Suprapubic skin (tissue), 4 donors: ENCODE results near the gene PROX1. TPM values are rescaled to one million over a fixed set of nuclear protein-coding genes. Genes with fewer than 3 reads are reported as not detected.

ENCODE experiments used
- DNase-seq, 2 donors: peaks; one replicate each; pipeline ENCODE4 v3.0.0-alpha.2; 2019; ENCODE audit warnings: low spot score in 2 of 2
- H3K27ac ChIP-seq: fragments of 200-600 bp; sonication (generic); one replicate; pipeline ENCODE4 v1.5.1; 2019
- H3K27me3 ChIP-seq: fragments of 200-600 bp; sonication (generic); one replicate; pipeline ENCODE4 v1.5.1; 2019
- H3K36me3 ChIP-seq: fragments of 200-600 bp; sonication (generic); one replicate; pipeline ENCODE4 v1.5.1; 2019
- H3K4me1 ChIP-seq: fragments of 200-600 bp; sonication (generic); one replicate; pipeline ENCODE4 v1.5.1; 2019
- H3K4me3 ChIP-seq: fragments of 200-600 bp; sonication (generic); one replicate; pipeline ENCODE4 v1.5.1; 2019; ENCODE audit warnings: mild to moderate bottlenecking
- H3K9me3 ChIP-seq: fragments of 200-600 bp; sonication (generic); one replicate; pipeline ENCODE4 v1.5.1; 2019
- CTCF ChIP-seq, 2 donors: fragments of 200-600 bp in 1 of 2; fragments of 450-650 bp in 1 of 2; sonication (generic) in 1 of 2; IDR thresholded peaks; one replicate each; pipeline ENCODE4 v1.5.1; 2016 to 2019; ENCODE audit warnings: antibody characterized with exemption in 2 of 2, mild to moderate bottlenecking in 1 of 2, moderate library complexity in 1 of 2
- EP300 ChIP-seq: sonication (generic); formaldehyde crosslinking; IDR thresholded peaks from one replicate; pipeline ENCODE4 v1.6.1; 2017; ENCODE audit warnings: antibody characterized with exemption
- POLR2A ChIP-seq, 2 donors: fragments of 450-650 bp; IDR thresholded peaks; one replicate each; pipeline ENCODE4 v1.6.1; 2017; ENCODE audit warnings: antibody characterized with exemption in 2 of 2, mild to moderate bottlenecking in 2 of 2, moderate library complexity in 2 of 2
- POLR2AphosphoS5 ChIP-seq, 3 donors: sonication (generic); formaldehyde crosslinking; IDR thresholded peaks; one replicate each; pipeline ENCODE4 v1.6.1; 2017; ENCODE audit warnings: antibody characterized with exemption in 3 of 3
- WGBS: methylation state at CpG from one replicate; pipeline ENCODE4 v1.1.5; 2018; 5-methylcytosine and 5-hydroxymethylcytosine counted together
- total RNA-seq, 4 donors: library from RNA; depleted of rRNA; stranded (reverse); fragments of >200 nt; gene quantifications; one replicate each; pipeline ENCODE4 v1.1.0, GENCODE V29; 2016

The PROX1 gene
- total RNA-seq, 4 donors from 2014 or later, result 0.68 to 1.9 (median 1.3) TPM

- Histone ChIP-seq H3K27ac (no peak overlapping the region), H3K36me3 (no peaks in the 10 kb centered on the region), H3K27me3 (no peaks in the 10 kb centered on the region), H3K9me3 (no peaks in the 10 kb centered on the region), H3K4me3 (no peak overlapping the region), H3K4me1 (no peaks in the 10 kb centered on the region)
- TF ChIP-seq EP300 (no peak), POLR2A (IDR thresholded peaks at IDR 0.05) (no peak), CTCF (IDR thresholded peaks at IDR 0.05) (no peak), POLR2AphosphoS5 (IDR thresholded peaks at IDR 0.05) (no peak)
- WGBS, result 78% methylated on average over 1 of the region's 1 CpG
- no peak for DNase-seq
These were observed 22.4 kb downstream of the PROX1 start for GRCh38 chr1:214010197-214010573.

GRCh38 chr1:214010717-214011116 lies 22.9 kb downstream of the PROX1 start:
- no peaks in the 10 kb centered on the region for H3K36me3 ChIP-seq
- DNase-seq, result no peak
- H3K9me3 ChIP-seq, result no peaks in the 10 kb centered on the region
- 94% methylated on average over 2 of the region's 2 CpGs for WGBS
- H3K4me1 ChIP-seq, result no peaks in the 10 kb centered on the region
- no peak overlapping the region for H3K4me3 ChIP-seq
- TF ChIP-seq CTCF (IDR thresholded peaks at IDR 0.05) (no peak), EP300 (no peak), POLR2AphosphoS5 (IDR thresholded peaks at IDR 0.05) (no peak)
- H3K27ac ChIP-seq, result no peak overlapping the region
- no peaks in the 10 kb centered on the region for H3K27me3 ChIP-seq

GRCh38 chr1:214012418-214012817 lies 24.6 kb downstream of the PROX1 start:
- WGBS, result 40% methylated on average over 2 of the region's 2 CpGs
- no peaks in the 10 kb centered on the region for H3K9me3 ChIP-seq
- no peaks in the 10 kb centered on the region for H3K27me3 ChIP-seq
- no peak for DNase-seq
- H3K4me3 ChIP-seq, result no peak overlapping the region
- H3K27ac ChIP-seq, result no peak overlapping the region
- no peaks in the 10 kb centered on the region for H3K4me1 ChIP-seq
- H3K36me3 ChIP-seq, result no peaks in the 10 kb centered on the region
- TF ChIP-seq EP300 (no peak), POLR2A (IDR thresholded peaks at IDR 0.05) (no peak), CTCF (IDR thresholded peaks at IDR 0.05) (no peak), POLR2AphosphoS5 (IDR thresholded peaks at IDR 0.05) (no peak)

- 95% methylated on average over 15 of the region's 15 CpGs for WGBS
- no peak for DNase-seq
These were observed 26.0 kb downstream of the PROX1 start for GRCh38 chr1:214013614-214014377.

More at GRCh38 chr1:214013614-214014377, 26.0 kb downstream of the PROX1 start:
- TF ChIP-seq EP300 (no peak), POLR2A (IDR thresholded peaks at IDR 0.05) (no peak), CTCF (IDR thresholded peaks at IDR 0.05) (no peak), POLR2AphosphoS5 (IDR thresholded peaks at IDR 0.05) (no peak)
- H3K36me3 ChIP-seq, result no peaks in the 10 kb centered on the region
- H3K27me3 ChIP-seq, result no peaks in the 10 kb centered on the region
- H3K27ac ChIP-seq, result no peak overlapping the region
- H3K4me3 ChIP-seq, result no peak overlapping the region
- no peaks in the 10 kb centered on the region for H3K4me1 ChIP-seq
- no peaks in the 10 kb centered on the region for H3K9me3 ChIP-seq
